NCI-H2227 (cell line): ENCODE data around the gene MPDU1.
"Not testable (repeated sequence)": the region's sequence is repeated elsewhere in the genome, so short reads cannot be mapped to it uniquely, and the experiment has no call there.

Experiments used
- DNase-seq: peaks from one replicate; lab custom pipeline; 2025; ENCODE audit not compliant: unreplicated experiment; lab: John Stamatoyannopoulos, UW

MPDU1 gene

DNA sequence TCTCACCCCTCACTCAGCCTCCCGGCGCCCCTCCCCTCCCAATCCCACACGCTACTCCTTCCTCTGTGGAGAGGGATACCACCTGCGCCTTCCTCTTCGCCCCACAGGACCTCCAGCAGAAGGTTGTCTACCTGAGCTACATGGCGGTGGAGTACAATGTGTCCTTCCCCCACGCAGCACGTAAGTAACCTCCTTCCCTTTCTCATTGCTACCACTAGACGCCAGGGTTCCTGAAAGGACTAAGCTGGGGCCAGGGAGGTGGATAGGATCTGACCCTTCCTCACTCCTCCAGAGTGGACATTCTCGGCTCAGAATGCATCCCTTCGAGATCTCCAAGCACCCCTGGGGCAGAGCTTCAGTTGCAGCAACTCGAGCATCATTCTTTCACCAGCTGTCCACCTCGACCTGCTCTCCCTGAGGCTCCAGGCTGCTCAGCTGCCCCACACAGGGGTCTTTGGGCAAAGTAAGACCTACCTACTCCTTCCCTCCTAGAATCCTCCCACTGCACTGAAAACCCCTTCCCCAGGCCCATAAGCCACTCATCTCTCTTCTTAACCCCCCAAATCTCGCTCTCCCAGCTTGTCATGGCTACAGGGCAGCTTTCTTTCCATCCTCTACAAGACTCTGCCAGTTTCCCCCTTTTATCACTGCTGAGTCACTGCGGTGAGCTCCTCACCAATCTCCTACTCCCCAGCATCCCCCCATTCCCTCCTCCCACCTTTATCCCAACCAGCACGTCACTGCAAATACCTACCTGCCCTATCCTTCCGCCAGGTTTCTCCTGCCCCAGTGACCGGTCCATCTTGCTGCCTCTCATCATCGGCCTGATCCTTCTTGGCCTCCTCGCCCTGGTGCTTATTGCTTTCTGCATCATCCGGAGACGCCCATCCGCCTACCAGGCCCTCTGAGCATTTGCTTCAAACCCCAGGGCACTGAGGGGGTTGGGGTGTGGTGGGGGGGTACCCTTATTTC, 2.8 kb upstream of the MPDU1 start:
- no peak for DNase-seq

DNA sequence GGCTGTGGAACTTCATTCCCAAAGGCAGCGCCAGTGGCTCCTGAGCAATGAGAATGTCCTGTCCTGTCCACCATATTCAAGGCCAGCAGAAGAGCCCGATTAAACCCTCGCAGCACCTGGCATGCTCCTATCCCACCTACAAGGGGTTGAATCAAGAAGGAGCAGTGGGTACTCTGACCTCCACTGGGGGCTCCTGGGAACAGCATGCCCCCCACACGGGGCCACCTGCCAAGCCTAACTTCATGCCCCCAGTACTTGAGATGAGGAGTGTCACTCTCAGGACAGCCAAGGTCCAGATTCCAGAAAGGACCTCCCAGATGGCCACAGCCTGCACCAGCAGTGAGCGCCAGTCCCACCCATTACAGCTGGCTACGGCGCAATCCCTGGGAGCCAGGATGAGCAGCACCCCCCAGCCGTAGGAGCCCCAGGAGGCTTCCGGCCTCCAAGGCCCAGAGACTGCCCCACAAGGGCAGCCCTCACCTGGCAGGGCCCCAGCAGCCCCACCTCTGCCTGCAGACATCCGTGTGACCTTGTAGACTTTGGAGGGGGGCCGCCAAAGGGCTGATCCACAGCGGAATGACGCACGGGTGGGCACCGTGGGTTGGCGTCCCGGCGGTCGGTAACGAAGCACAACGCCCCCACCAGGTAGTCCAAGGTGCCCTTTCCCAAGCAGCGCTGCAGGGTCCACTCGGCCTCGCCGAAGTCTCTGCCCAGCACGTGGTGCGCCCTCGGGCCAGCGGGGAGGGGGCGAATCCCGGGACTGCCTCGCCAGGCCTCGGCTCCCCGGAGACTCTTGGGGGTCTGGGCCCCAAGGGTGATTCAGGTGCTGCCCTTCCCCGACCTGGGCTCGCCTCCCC, 1.0 kb upstream of the MPDU1 start:
- no peak for DNase-seq

DNA sequence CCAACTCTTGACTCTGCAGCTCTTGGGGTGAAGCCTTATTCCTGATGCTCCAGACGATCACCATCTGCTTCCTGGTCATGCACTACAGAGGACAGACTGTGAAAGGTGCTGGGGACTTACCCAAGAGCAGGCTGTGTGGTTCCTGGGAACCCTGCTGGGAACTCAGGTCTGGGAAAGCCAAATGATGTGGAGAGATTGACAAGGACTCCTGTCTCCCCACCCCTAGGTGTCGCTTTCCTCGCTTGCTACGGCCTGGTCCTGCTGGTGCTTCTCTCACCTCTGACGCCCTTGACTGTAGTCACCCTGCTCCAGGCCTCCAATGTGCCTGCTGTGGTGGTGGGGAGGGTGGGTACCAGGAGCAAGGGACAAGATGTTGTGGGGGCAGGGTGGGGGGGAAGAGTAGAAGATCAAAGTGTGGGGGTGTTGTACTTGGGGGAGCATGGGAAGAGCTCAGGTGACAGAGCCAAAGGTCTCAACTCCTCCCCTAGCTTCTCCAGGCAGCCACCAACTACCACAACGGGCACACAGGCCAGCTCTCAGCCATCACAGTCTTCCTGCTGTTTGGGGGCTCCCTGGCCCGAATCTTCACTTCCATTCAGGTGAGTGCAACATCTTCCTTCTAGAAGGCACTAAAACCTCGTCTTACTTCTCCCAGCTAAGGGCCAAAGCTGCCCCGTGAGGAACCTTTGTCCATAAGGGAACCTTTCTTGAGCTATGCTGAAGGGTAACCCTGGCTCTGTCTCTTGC, 3.2 kb downstream of the MPDU1 start:
- DNase-seq, result peak; percentile 9

DNA sequence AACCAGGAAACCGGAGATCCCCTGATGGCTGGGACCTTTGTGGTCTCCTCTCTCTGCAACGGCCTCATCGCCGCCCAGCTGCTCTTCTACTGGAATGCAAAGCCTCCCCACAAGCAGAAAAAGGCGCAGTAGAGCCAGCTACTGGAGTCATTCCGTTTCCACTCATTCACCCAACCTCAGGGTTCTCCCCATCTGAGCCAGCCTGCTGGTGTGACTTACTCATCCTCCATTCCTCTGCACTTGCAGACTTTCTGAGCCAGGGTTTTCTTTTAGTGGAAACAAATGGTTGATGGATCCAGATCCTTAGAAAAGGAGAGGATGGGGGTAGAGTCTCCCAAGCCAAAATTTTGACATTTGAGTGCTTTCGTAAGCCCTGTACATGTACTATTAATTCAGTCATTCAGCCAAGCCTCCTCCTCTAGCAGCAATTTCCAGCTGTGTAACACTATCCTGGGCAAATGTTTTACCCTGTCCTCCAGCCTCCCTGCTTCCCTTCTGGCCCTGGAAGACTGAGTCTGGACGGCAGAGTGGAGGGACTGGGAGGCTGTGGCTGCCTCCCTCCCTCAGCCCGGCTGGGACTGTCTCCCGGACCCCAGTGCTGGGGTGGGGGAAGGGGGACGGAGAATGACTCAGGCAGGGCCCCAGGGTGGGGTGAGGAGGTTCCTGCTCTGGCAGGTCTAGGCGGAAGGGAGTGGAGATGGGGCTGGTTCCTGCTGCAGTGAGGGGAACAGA, 3.9 kb downstream of the MPDU1 start:
- DNase-seq, result no peak

DNA sequence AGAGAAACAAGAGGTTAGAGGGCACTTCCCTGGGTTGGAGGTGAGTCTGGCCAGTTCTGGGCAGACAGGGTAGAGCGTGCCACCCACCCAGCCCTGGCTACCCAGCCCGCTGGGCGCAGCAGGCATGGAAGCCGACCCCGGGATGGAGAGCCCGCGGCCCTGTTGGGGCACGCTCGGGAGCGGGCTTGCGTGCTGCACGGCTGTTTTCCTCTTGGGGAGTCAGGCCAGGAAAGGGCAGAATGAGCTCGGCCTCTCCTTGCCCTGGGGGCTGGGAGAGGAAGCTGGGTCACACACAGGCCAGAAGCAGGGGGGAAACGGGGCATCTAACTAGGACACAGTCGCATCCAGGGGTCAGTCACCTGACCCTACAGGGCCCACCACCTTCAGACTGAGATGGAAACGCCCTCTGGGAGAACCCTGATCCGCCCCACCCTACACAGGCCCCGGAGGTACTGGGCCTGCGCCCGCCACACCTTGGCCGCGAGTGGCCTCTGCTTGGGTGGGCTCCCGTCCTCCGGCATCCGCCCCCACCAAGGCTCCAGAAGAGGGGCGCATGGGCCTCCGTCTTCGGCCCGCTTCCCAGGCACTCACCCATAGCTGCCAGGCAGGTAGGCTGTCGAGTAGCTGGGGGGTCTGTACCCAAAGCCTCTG, 5.0 kb downstream of the MPDU1 start:
- DNase-seq, result no peak

DNA sequence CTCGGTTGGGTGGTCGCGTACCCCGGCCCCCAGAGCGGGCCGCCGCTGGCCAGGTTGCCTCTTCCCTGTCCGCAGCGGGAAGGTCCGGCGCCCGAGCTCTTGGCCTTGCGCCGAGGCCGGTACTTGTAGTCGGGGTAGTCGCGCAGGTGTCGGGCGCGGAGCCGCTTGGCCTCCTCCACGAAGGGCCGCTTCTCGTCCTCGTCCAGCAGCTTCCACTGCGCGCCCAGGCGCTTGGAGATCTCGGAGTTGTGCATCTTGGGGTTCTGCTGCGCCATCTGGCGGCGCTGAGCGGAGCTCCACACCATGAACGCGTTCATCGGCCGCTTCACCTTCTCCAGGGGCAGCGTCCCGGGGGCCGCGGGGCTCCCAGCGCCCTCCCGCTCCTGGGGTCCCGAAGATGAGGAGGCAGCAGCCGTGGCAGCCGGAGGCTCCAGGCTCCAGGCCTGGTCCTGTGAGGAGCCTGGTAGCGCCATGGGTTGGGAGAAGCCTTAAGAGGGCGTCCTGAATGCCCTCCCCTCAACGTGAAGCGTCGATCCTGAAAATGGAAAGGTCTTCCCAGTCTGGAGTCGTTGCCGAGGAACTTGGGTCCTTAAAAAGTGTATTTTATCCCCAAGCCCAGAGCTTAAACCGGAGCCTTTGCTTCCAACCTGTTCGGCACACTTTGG, 5.7 kb downstream of the MPDU1 start:
- peak; percentile 20 for DNase-seq

DNA sequence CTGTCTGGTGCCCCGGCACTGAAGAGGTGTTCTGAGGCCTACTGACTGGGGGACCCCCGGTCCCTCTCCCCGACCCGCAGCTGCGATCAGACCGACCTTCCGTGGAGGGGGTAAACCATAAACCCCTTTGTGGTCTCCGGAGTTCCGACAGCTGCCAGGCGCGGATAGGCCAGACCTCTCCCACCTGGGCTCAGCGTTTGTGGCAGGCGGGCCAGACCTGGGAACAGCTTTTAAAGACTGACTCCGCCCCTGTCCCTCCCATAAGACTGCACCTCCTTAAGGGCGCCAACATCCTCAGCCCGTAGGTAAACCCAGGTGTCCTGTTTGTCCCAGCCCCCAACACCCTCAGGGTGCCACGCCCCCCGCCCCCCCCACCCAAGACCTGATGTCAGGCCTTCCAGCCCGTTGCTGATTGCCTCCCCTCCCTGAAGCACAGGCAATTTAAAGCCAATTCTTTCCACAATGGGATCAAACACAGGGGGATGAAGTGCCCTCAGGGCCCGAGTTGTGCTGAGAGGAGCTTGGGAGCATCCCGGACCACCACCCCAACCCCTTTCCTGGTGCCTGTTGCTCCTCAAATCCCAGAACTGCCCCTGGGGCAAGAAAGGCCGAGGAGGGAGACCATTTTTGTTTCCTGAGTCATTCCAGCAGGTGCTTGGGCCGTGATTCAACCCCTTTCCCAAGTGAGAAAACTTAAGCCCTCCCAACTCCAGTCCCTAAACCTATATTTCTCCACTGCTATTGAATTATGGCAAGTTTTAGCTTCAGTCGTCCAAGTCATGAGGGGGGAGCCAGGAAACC, 6.4 kb downstream of the MPDU1 start, which contains the start of gene SOX15:
Gene SOX15 (minus strand): TSS at position 204 of the 801 bp plus-strand sequence. CDS start 418 bp downstream, outside the sequence.
- DNase-seq, result no peak

DNA sequence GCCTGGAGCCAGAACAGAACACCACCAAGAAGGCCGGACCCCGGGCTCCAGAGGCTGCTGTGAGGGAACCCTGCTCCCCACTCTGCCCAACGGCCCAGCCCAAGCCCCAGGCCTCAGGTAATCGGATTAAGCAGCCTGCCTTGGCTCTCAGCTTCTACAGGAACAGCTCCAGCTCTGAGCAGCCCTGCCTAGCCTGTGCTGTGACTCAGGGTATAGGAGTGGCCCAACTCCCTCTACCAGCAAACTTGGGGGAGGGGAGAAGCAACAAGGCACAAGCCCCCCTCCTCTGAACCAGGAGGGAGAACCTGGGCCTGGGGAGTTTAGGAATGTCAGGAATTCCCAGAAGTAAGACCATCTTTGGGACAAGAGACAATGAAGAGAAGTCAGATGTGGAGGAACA, 7.1 kb downstream of the MPDU1 start:
- DNase-seq, result no peak

DNA sequence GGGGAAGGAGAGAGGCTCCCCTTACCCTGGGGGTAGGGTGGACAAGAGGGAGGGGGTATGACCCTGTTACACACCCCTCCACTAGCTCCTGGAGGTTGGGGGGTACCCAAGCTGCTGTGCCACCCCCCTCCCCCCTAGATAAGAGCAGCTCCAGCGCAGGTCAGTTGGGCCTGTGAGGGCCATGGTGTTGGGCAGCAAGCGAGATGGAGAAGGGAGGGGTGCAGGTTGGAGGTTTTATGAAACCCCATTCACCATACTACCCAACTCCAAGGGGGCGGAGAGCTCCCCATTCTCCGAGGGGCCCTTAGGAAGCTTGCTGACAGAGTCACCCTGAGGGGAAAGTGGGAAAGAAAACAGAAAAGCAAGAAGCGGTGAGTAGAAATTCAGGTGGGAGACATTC, 7.9 kb downstream of the MPDU1 start:
- DNase-seq, result no peak

DNA sequence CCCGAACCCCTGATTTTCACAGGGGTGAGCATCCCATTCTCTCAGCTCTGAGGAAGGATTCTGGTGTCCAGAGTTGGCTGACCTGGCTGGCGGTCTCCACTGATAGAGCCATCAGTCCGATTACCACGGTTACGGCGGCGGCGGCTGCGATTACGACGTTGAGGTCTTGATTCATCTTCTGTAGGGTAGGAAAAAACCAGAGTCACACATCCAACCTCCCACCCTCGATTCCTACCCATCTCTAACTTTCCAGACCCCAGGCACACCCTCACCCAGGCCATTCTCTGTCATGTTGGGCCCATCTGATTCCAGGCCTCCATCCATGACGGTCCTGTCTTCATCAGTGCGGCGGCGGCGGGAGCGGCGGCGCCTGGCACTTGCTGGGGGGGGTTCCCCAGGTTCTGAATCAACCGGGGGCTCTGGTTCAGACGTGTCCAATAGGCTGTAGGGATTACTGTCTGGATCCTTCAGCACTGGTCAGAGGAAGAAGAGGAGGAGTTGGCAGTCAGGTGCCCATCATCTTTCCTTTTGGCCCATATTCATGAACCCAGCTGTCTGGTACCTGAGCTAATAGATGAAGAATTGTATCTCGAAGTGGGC, 8.9 kb downstream of the MPDU1 start:
- DNase-seq, result no peak

DNA sequence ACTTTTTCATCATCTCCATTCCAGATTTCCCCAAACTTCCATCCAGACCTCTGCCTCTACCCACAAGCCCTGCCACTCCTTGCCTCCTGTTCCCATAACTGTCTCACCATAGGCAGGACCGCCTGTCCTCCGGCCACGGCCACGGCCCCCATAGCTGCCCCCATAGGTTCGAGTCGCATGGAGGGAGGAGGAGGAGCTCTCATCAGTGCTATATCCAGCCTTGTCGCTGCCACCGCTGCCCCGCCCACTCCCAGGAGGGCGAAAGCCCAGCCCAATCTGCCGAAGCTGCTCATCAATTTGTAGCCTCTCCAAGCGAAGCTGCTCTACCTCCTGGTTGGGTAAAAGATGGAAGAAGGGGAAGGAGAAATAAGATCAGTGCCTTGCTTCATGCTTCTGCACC, 9.6 kb downstream of the MPDU1 start:
- no peak for DNase-seq

DNA sequence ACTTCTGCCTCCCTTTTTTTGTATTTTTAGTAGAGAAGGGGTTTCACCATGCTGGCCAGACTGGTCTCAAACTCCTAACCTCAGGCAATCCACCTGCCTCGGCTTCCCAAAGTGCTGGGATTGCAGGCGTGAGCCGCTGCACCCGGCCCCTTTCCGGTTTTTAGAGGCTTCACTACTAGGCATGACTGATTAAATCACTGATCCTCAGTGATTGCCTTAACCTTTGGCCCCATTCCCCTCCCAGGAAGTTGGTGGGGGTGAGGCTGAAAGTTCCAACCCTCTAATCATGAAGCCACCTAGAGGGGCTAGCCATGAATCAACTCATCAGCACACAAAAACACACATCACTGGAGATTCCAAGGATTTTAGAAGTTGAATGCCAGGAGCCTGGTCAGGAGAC, 13.9 kb downstream of the MPDU1 start:
- DNase-seq, result not testable (repeated sequence)

DNA sequence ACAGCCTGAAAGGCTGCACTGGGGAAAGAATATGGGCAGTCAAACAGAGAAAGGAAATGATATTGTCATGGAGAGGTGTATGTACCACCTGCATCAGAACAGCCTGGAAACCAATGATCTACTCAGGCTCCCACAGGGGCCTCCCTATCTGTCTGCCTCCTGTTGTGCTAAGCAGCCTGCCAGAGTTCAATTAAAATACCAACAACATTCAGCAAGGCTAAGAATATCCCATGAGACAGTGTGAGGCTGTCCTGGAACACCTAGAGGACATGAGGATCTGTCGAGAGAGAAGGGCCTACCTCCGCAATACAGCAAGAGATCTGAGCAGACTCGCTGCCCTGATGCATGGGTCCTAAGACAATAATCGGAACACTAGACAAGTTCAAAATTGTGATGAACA, 22.6 kb downstream of the MPDU1 start:
- DNase-seq, result no peak

DNA sequence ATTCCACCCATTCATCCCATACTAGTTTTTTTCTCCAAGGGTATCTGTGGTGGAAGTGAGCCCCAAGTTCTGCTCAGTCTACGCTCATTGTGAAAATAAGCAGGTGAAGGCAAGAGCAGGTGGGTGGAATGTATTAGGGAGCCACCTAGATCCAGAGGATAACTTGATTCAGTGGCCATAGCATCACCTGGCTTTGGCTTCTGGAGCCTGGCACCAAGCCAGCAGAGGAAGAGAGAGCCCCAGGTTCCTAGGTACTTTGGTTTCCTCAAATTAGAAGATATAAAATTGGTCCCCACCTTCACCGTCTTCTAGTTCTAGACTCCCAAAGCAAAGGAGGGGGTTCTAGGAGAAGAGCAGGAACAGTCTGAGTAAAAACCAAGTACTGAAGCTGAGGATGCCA, 27.0 kb downstream of the MPDU1 start:
- no peak for DNase-seq

DNA sequence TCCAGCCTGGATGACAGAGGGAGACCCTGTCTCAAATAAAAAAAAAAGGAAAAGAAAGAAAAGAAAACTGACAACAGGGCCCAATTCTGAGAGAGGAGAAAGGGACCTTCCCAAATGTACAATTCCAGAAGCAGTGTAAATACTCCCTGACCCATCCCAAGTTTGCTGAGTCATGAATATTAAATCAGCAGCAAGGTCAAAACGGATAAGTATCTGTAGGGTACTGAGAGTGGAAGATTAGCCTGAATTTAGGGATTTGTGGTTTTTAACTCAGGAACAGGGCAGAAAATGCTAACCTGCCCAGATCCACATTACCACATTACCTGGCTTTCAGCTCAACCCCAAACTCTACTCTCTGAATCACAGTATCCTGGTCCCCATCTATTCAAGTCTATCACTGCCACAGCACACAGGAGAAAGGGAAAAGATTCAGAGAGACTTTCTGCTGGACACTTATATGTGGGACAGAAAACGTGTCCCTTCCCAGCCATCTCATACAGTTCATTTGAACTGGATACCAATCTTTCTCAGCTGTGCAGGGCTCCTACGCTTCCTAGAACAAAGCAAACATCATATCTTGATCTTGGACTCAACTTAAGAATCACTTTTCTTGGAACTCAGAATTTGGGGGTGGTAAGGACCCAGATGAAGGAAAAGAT, 28.1 kb downstream of the MPDU1 start:
- no peak for DNase-seq

DNA sequence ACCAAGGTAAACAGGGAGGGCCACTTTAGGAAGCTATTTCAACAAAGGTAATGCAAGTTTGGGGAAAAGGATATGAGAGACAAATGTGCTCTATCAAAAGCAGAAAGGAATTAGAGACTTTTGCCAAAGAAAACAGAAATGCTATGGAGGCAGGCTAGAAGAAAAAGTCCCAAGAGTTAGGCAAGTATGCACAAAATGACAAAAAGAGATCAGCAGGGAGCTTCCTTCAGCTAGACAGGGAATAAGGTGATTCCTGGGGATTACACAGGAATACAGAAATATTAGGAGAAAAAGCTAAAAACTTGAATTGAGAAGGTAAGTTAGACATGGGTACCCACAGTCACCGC, 28.6 kb downstream of the MPDU1 start:
- no peak for DNase-seq

DNA sequence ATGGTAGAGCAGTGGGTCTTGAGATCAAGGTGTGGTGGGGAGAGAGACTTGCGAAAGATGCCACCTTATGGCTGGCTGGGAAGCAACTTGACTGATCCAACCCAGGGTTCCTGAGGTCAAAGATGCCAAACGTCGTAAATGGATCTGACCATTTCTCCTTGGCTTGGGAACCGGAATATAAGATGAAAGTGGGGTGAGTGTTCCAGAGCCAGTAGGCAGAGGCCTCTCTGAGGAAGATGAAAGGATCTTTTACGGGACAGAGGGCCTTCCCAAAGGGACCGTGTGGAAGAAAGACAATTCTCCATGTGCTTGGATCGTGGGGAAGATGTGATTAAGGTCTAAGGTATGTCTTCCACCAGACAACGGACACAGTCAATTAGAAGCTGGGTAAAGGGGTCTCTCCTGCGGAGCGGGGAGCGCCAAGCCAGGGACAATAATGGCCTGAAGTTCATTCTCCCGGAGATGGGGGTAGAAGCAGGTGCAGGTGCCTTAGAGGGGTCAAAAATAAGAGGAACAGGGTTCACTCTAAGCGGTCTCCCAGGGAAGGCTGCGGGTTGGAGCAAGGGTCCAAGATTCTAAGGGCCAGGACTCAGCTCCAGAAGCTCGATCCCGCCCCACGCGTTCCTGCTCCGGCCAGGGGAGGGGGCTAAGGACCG, 30.2 kb downstream of the MPDU1 start:
- no peak for DNase-seq
